Suprapubic skin (tissue), 3 donors: ENCODE data around the gene TXNL4A.

Source experiments
- POLR2AphosphoS5 ChIP-seq, 3 donors: sonication (generic); formaldehyde crosslinking; IDR thresholded peaks; one replicate each; pipeline ENCODE4 v1.6.1; 2017; ENCODE audit warnings: antibody characterized with exemption in 3 of 3
- TF ChIP-seq, protein P1 (sequence below), 2 donors: fragments of 200-600 bp in 1 of 2; fragments of 450-650 bp in 1 of 2; sonication (generic) in 1 of 2; IDR thresholded peaks; one replicate each; pipeline ENCODE4 v1.5.1; 2016 to 2019; ENCODE audit warnings: antibody characterized with exemption in 2 of 2, mild to moderate bottlenecking in 1 of 2, moderate library complexity in 1 of 2

GRCh38 chr18:80037300-80037699 lies 48.9 kb upstream of the TXNL4A start:
- TF ChIP-seq POLR2AphosphoS5 (IDR thresholded peaks at IDR 0.05), result no peak
- TF ChIP-seq, protein P1, sequence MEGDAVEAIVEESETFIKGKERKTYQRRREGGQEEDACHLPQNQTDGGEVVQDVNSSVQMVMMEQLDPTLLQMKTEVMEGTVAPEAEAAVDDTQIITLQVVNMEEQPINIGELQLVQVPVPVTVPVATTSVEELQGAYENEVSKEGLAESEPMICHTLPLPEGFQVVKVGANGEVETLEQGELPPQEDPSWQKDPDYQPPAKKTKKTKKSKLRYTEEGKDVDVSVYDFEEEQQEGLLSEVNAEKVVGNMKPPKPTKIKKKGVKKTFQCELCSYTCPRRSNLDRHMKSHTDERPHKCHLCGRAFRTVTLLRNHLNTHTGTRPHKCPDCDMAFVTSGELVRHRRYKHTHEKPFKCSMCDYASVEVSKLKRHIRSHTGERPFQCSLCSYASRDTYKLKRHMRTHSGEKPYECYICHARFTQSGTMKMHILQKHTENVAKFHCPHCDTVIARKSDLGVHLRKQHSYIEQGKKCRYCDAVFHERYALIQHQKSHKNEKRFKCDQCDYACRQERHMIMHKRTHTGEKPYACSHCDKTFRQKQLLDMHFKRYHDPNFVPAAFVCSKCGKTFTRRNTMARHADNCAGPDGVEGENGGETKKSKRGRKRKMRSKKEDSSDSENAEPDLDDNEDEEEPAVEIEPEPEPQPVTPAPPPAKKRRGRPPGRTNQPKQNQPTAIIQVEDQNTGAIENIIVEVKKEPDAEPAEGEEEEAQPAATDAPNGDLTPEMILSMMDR (IDR thresholded peaks at IDR 0.05), result no peak
